Choroid plexus epithelial cell (primary cell): ENCODE data around the gene NR1D1.
A peak's percentile ranks its signal among the peaks of the same experiment; 100 is the strongest.

Experiments used
- DNase-seq: peaks from one replicate; pipeline ENCODE4 v3.0.0-alpha.2; 2010; ENCODE audit warnings: low read depth
- H3K4me3 ChIP-seq: 2 replicates; pipeline ENCODE4 v1.5.1; 2011; ENCODE audit warnings: low read depth, mild to moderate bottlenecking, control low read depth, low read length, moderate library complexity
- CTCF ChIP-seq: conservative IDR thresholded peaks from 2 replicates; pipeline ENCODE4 v1.5.1; 2011; ENCODE audit warnings: low read depth, mild to moderate bottlenecking, control low read depth, inconsistent platforms, low read length, moderate library complexity

The NR1D1 gene

GRCh38 chr17:40089077-40089895, 11.1 kb downstream of the NR1D1 start:
- no peak overlapping the region for H3K4me3 ChIP-seq
- no peak for TF ChIP-seq CTCF
- no peak for DNase-seq

DNA sequence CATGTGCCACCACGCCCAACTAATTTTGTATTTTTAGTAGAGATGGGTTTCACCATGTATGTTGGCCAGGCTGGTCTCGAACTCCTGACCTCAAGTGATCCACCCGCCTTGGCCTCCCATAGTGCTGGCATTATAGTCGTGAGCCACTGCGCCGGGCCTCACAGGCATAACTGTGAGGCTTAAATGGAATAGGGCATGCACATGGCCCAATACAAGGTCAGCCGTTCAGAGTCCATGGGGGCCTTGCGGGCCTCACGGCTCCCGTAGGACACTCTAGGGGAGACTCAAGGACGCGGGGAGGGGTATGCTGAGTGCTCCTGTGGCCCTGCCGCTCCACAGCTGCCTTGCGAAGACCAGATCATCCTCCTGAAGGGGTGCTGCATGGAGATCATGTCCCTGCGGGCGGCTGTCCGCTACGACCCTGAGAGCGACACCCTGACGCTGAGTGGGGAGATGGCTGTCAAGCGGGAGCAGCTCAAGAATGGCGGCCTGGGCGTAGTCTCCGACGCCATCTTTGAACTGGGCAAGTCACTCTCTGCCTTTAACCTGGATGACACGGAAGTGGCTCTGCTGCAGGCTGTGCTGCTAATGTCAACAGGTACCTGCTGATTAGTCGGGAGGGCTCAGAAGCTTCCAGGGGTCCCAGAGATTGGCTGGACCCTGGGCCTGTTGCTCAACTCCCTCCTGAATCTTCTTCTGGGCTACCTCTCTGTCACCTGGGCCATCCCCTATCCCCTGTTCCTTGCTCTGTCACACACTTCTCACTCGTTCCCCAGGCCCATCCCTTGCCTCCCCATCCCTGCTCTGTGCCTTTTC, 12.3 kb downstream of the NR1D1 start:
- TF ChIP-seq CTCF: no peak
- H3K4me3 ChIP-seq: no peak overlapping the region

GRCh38 chr17:40087049-40087794, 13.2 kb downstream of the NR1D1 start:
- no peak for TF ChIP-seq CTCF
- no peak overlapping the region for H3K4me3 ChIP-seq
- no peak for DNase-seq

More for the DNA sequence above, 12.3 kb downstream of the NR1D1 start:
- DNase-seq: no peak

- H3K4me3 ChIP-seq: no peak overlapping the region
- peak; percentile 61 for DNase-seq
- TF ChIP-seq CTCF: peak; percentile 94
These were observed 14.0 kb downstream of the NR1D1 start for GRCh38 chr17:40086150-40087044.

GRCh38 chr17:40084477-40084876, 15.9 kb downstream of the NR1D1 start:
- DNase-seq: no peak
- TF ChIP-seq CTCF: no peak
- H3K4me3 ChIP-seq: no peak overlapping the region

DNA sequence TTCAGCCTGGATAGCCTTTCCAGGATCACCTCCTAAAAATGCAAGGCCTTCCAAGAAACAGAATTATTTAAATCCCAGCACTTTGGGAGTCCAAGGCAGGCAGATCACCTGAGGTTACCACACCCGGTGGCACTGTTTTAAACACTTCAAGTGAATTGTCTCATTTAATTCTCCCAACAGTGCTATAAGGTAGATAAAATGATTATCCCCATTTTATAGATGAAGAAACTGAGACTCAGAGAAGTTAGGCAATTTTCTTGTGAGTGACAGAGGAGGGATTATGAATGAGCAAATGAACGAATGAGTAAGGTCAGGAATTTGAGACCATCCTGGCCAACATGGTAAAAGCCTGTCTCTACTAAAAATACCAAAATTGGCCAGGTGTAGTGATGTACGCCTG, 20.8 kb downstream of the NR1D1 start:
- H3K4me3 ChIP-seq: no peak overlapping the region
- no peak for TF ChIP-seq CTCF
- no peak for DNase-seq
